Brain microvascular endothelial cell (primary cell): ENCODE data around the gene SNAPC4.

Experiments
- DNase-seq: peaks from one replicate; pipeline ENCODE4 v3.0.0-alpha.2; 2020
- H3K27ac ChIP-seq: fragments of 250-450 bp; sonication (Bioruptor Pico); 2 replicates; pipeline ENCODE4 v1.5.1; 2020; ENCODE audit warnings: mild to moderate bottlenecking, moderate library complexity
- H3K27me3 ChIP-seq: fragments of 250-450 bp; sonication (Bioruptor Pico); replicated peaks from 2 replicates; pipeline ENCODE4 v1.5.1; 2020; ENCODE audit warnings: mild to moderate bottlenecking
- H3K36me3 ChIP-seq: fragments of 250-450 bp; sonication (Bioruptor Pico); replicated peaks from 2 replicates; pipeline ENCODE4 v1.5.1; 2020; ENCODE audit warnings: mild to moderate bottlenecking
- H3K4me3 ChIP-seq: 2 replicates; pipeline ENCODE4 v1.5.1; 2011; ENCODE audit warnings: low read depth, mild to moderate bottlenecking, control low read depth, low read length, moderate library complexity
- in situ Hi-C: cut with HindIII; loops from 2 replicates; pipeline ENCODE4 v1.10.0; 2017; ENCODE audit warnings: low sequenced_read_pairs, low pct_ligation_motif_present
- TF ChIP-seq, protein P1 (sequence below): IDR thresholded peaks from 2 replicates; pipeline ENCODE4 v1.5.1; 2011; ENCODE audit warnings: low read depth, mild to moderate bottlenecking, moderate library complexity, low read length, control low read depth, inconsistent platforms; ENCODE audit errors: missing control alignments

Gene SNAPC4

DNA sequence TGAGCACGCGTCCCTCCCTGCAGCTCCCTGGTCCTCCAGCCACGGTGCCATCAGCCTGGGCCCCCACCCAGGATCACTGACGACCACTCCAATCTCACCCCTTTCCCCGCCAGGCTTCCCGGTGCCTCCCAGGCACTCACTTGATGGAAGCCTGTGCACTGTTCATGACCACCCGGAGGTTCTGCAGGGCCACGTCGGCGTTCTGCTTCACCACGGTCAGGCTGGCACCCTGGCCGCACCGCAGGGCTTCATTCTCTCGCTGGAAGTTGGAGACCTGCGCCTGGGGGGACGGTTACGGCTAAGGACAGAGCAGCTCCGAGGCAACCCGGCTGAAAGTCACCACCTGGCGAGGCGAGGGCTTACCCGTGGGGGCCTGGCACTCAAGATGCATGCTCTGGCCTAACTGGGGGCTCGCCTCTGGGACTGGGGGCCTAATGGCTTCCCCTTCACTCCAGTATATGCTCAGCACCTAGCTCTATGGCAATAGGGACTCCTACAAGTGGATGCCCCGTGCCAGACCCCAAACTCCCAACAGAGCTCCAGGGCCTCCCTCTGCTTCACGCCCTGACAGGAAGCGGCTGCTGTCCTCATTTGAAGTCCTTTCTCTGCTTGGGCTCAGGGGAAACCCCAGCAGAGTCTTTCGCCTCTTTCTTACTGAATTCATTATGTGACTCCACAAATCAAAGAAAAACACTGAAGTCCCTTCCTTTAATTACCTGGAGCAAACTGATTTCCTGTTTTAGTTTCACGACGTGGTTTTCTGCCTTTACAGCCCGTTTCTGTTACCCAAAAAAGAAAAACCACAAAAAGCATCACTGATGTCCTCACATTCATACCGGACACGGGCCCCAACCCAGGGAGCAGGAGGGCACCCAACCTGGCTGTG lies 4.2 kb upstream of the SNAPC4 start:
- DNase-seq = no peak

DNA sequence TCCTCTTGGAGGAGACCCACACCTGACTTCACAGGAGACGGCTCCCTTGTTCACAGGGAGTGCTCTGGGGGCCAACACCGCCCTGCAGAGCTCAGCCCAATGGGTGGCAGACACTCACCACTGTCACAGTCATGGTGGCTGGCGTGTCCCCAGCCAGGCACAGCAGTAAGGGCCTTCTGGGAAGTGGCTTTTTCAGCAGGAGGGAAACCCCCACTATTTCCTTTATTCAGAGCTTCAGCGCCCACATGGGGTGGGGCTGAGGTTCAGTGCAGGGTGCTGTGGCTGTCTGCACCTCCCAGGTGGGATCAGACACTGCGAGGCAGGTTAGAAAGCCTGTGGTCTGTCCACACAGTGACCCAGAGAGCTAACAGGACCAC lies 3.6 kb upstream of the SNAPC4 start:
- in situ Hi-C loops = no loop called here
- no peak for DNase-seq
- Histone ChIP-seq H3K27me3 (no peaks in the 10 kb centered on the region), H3K36me3 (peaks cover 45% of the 10 kb centered on the region), H3K4me3 (no peak overlapping the region), H3K27ac (no peak overlapping the region)
- TF ChIP-seq, protein P1, sequence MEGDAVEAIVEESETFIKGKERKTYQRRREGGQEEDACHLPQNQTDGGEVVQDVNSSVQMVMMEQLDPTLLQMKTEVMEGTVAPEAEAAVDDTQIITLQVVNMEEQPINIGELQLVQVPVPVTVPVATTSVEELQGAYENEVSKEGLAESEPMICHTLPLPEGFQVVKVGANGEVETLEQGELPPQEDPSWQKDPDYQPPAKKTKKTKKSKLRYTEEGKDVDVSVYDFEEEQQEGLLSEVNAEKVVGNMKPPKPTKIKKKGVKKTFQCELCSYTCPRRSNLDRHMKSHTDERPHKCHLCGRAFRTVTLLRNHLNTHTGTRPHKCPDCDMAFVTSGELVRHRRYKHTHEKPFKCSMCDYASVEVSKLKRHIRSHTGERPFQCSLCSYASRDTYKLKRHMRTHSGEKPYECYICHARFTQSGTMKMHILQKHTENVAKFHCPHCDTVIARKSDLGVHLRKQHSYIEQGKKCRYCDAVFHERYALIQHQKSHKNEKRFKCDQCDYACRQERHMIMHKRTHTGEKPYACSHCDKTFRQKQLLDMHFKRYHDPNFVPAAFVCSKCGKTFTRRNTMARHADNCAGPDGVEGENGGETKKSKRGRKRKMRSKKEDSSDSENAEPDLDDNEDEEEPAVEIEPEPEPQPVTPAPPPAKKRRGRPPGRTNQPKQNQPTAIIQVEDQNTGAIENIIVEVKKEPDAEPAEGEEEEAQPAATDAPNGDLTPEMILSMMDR = no peak

More for the DNA sequence above, 4.2 kb upstream of the SNAPC4 start:
- Histone ChIP-seq H3K4me3 (no peak overlapping the region), H3K27ac (no peak overlapping the region), H3K27me3 (no peaks in the 10 kb centered on the region), H3K36me3 (peaks cover 45% of the 10 kb centered on the region)
- TF ChIP-seq, protein P1 = no peak
- in situ Hi-C loops = no loop called here

DNA sequence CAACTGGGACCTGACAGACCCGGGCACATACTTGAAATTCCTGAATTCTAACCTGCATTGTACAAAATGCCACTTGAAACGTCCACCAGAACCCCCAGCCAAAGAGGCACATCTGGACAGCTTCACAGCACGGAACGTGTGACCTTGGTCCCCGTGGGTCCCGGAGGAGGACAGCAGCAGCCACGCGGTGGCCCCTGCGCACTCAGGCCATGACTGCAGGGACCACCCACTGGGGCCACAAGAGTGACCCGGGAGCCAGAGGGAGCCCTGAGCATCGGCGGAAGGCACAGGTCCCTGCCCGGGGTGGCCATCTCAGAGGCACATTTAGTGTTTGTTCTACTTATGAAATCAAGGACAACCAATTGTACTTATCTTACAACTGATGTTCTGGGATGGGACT lies 2.1 kb upstream of the SNAPC4 start:
- in situ Hi-C loops = no loop called here

DNA sequence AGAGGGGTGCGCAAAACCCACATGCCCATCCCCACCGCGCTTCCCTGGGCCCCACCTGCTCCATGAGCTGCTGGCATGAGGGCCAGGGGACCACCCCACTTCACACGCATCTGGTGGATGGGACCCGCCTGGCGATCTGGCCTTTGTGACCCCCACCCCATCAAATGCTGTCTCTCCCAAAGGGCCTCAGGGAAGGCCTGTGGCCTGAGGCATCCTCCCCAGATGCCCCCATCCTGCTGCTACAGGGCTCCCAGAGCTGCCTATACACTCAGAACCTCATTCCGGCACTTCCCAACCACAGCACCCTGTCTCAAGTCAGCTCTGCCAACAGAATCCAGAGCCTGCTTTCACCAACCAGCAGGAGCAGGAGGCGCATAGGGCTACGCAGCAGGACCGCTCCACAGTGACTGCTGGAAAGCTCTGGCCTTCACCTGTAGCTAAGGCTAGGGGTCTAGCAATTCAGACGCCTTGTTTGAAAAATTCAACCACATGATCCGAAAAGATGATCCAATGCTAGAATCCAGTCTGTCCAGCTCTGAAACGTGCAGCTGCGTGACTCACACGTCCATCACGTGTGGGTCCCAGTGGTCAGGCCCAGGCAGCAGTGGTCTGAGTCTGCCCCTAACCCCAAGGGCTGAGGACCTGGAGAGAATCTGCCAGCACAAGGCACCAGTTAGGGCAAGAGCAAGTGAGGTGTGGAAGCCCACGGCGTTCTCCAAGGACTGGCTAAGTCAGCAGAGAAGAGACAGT lies 1.4 kb upstream of the SNAPC4 start:
- H3K4me3 ChIP-seq = no peak overlapping the region
- DNase-seq = no peak
- in situ Hi-C loops = no loop called here
- TF ChIP-seq, protein P1 = no peak
- H3K36me3 ChIP-seq = peaks cover 51% of the 10 kb centered on the region
- H3K27ac ChIP-seq = no peak overlapping the region
- no peaks in the 10 kb centered on the region for H3K27me3 ChIP-seq

More for the DNA sequence above, 2.1 kb upstream of the SNAPC4 start:
- DNase-seq = no peak
- peaks cover 48% of the 10 kb centered on the region for H3K36me3 ChIP-seq
- TF ChIP-seq, protein P1 = no peak
- H3K27me3 ChIP-seq = no peaks in the 10 kb centered on the region
- no peak overlapping the region for H3K27ac ChIP-seq
- H3K4me3 ChIP-seq = no peak overlapping the region

DNA sequence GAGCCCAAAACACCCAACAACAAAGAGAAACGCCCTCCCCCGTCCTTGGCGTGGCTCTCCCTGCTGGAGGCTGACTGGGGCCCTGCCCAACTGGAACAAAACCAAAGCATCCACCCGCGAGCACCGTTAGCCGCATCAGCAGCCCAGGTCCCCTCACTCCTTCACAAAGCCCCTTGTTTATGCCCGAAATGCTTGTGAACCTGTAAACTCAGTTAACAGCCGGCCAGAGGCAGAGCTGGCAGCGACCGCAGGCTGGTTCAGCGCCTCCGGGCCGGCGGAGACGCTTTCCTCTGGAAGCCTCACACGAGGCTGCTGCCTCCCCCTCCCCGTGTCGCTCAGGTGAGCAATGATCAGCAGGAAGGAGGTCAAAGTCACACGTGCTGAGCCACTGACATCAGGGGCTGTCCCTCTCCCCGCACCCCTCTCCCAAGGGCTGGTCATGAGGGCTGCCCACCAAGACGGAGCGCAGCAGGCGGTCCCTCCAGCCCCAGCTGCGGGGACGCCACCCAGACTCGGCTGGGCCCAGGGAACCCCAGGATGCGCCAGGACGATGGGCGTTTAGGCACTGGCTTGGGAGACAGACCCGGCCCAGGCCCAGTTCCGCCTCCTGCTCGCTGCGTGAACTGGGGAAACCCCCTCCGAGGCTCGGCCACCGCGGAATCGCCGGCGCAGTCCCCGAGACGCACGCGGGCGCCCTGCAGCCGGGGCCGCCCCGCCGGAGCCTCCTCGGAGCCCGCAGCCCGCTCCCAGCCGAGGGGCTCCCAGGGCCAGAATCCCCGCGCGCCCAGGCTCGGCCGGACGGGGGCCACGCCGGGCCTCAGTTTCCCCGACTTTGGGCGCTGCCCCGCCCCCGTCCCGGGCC lies 563 bp downstream of the SNAPC4 start:
- peak; percentile 19 for DNase-seq
- TF ChIP-seq, protein P1 = no peak
- Histone ChIP-seq H3K27ac (peak overlapping the region; percentile 62), H3K4me3 (peak overlapping the region; percentile 81), H3K27me3 (no peaks in the 10 kb centered on the region), H3K36me3 (peaks cover 52% of the 10 kb centered on the region)
- in situ Hi-C loops = no loop called here
